AG04449 (cell line): ENCODE measurements around the gene PROKR1.

Source experiments
- CTCF ChIA-PET: fragments of 350-600 bp; formaldehyde crosslinking; extraction: SDS; loops from one replicate; lab custom pipeline; 2021; ENCODE audit warnings: antibody characterized with exemption; lab: Yijun Ruan, JAX
- POLR2A ChIA-PET: fragments of 400-600, 350-600 bp; formaldehyde crosslinking; extraction: SDS; loops from one replicate; lab custom pipeline; 2020; ENCODE audit warnings: antibody characterized with exemption, inconsistent platforms; lab: Yijun Ruan, JAX
- DNase-seq: peaks from one replicate; pipeline ENCODE4 v3.0.0-alpha.2; 2010; ENCODE audit warnings: low read depth, low spot score
- H3K4me3 ChIP-seq: 2 replicates; pipeline ENCODE4 v1.5.1; 2011; ENCODE audit warnings: low read depth, mild to moderate bottlenecking, control low read depth, low read length
- CTCF ChIP-seq: IDR thresholded peaks from one replicate; pipeline ENCODE4 v1.5.1; 2011; ENCODE audit warnings: mild to moderate bottlenecking, moderate library complexity, low read length, control low read depth, inconsistent platforms; ENCODE audit not compliant: insufficient read depth; ENCODE audit errors: missing control alignments

PROKR1 gene

GRCh38 chr2:68698567-68699377 lies 55.4 kb downstream of the PROKR1 start:
- CTCF ChIA-PET, result interaction anchor here (1.6 to 2.6 kb wide), 2 partner anchors 7 to 10 kb away, joined by 3 to 16 read pairs; no protein-coding TSS in a partner anchor
- DNase-seq, result no peak
- H3K4me3 ChIP-seq, result no peak overlapping the region
- TF ChIP-seq CTCF, result no peak
- POLR2A ChIA-PET, result no interaction called here

- POLR2A ChIA-PET, result no interaction called here
- CTCF ChIA-PET, result interaction anchor here (1.6 to 2.6 kb wide), 3 partner anchors 8 to 11 kb away, joined by 3 to 16 read pairs (median 4); no protein-coding TSS in a partner anchor
- H3K4me3 ChIP-seq, result no peak overlapping the region
- no peak for TF ChIP-seq CTCF
- DNase-seq, result no peak
These were observed 57.2 kb downstream of the PROKR1 start for GRCh38 chr2:68700560-68700959.

- POLR2A ChIA-PET, result no interaction called here
- no peak overlapping the region for H3K4me3 ChIP-seq
- CTCF ChIA-PET, result interaction anchor here (11.9 kb wide), 1 partner anchor 218 kb away, joined by 143 read pairs; no protein-coding TSS in a partner anchor
- no peak for DNase-seq
- TF ChIP-seq CTCF, result no peak
These were observed 63.3 kb downstream of the PROKR1 start for GRCh38 chr2:68706637-68707036.
